HepG2 (cell line): ENCODE data around the gene RPAP3. TPM values are rescaled to one million over a fixed set of nuclear protein-coding genes. Genes with fewer than 3 reads are reported as not detected.

Experiments used
- ATAC-seq: fragments of 200-7000 bp; cut with Tn5 transposase; 3 replicates; pipeline ENCODE4 v1.9.1; 2020; ENCODE audit warnings: mild to moderate bottlenecking, moderate library complexity
- BruUV-seq: library from RNA; stranded (reverse); fragments of 400-500 nt; replicated peaks from 2 replicates; lab custom pipeline; 2021; lab: Mats Ljungman, UMichigan
- CTCF ChIA-PET: fragments of 300-600 bp; formaldehyde crosslinking; extraction: SDS; loops from one replicate; lab custom pipeline; 2021; ENCODE audit warnings: low total read pairs, inconsistent platforms, low intra/inter-chr PET ratio; lab: Yijun Ruan, JAX
- POLR2A ChIA-PET: fragments of 350-600 bp; sonication (Branson Sonifier 250); formaldehyde crosslinking; loops from one replicate; lab custom pipeline; 2020; ENCODE audit warnings: antibody characterized with exemption, inconsistent platforms; lab: Yijun Ruan, JAX
- DNase-seq: peaks from one replicate; pipeline ENCODE4 v3.0.0-alpha.2; 2015; ENCODE audit warnings: low spot score
- FAIRE-seq: peaks from 3 replicates; lab custom pipeline; 2011; peaks lifted over from hg19 to GRCh38; lab: Jason Lieb, UNC
- H2AFZ ChIP-seq: one replicate; pipeline ENCODE4 v1.6.1; 2011; ENCODE audit warnings: low read length, inconsistent platforms
- H3K27ac ChIP-seq: fragments of 300-600 bp; 3 replicates; pipeline ENCODE4 v1.8.0; 2011; ENCODE audit warnings: mixed run types, mild to moderate bottlenecking, mixed read lengths, low read length, inconsistent platforms; ENCODE audit not compliant: insufficient read depth; ENCODE audit errors: extremely low read length
- H3K27me3 ChIP-seq, 2 experiments: fragments of 200-600 bp in 1 of 2; 2 replicates in 1 of 2; 3 replicates in 1 of 2; pipeline versions ENCODE4 v1.6.0 to v1.8.0; 2011; ENCODE audit warnings: low read length in 2 of 2, mild to moderate bottlenecking in 2 of 2, moderate library complexity in 2 of 2, inconsistent platforms in 1 of 2; ENCODE audit not compliant: insufficient read depth in 2 of 2, control insufficient read depth in 1 of 2
- H3K36me3 ChIP-seq, 2 experiments: fragments of 200-600 bp in 1 of 2; replicated peaks in 1 of 2; 2 replicates in 1 of 2; 3 replicates in 1 of 2; pipeline versions ENCODE4 v1.5.1 to v1.8.0; 2011; ENCODE audit warnings: low read length in 2 of 2, inconsistent platforms in 1 of 2; ENCODE audit not compliant: insufficient read depth in 2 of 2, control insufficient read depth in 1 of 2
- H3K4me1 ChIP-seq: 2 replicates; pipeline ENCODE4 v1.5.1; 2012; ENCODE audit warnings: low read length, inconsistent platforms; ENCODE audit not compliant: insufficient read depth
- H3K4me2 ChIP-seq: 2 replicates; pipeline ENCODE4 v1.6.0; 2011; ENCODE audit warnings: low read depth, low read length, inconsistent platforms
- H3K4me3 ChIP-seq, 3 experiments: fragments of 200-600 bp in 1 of 3; sonication (generic), shearing (Covaris generic) in 1 of 3; replicated peaks in 1 of 3; 2 replicates each; pipeline ENCODE4 v1.5.1; 2011 to 2016; ENCODE audit warnings: low read length in 3 of 3, inconsistent platforms in 2 of 3, low read depth in 2 of 3, mild to moderate bottlenecking in 2 of 3, control low read depth in 1 of 3, mixed read lengths in 1 of 3; ENCODE audit not compliant: insufficient read depth in 1 of 3
- H3K79me2 ChIP-seq: one replicate; pipeline ENCODE4 v1.6.1; 2011; ENCODE audit warnings: low read length, inconsistent platforms; ENCODE audit not compliant: insufficient read depth
- H3K9ac ChIP-seq: 2 replicates; pipeline ENCODE4 v1.6.0; 2011; ENCODE audit warnings: mild to moderate bottlenecking, low read depth, low read length, inconsistent platforms; ENCODE audit not compliant: insufficient read depth
- H3K9me3 ChIP-seq: 2 replicates; pipeline ENCODE4 v1.5.1; 2012; ENCODE audit warnings: mild to moderate bottlenecking, low read length
- H4K20me1 ChIP-seq: 2 replicates; pipeline ENCODE4 v1.6.0; 2011; ENCODE audit warnings: inconsistent platforms, mild to moderate bottlenecking, low read length, moderate library complexity; ENCODE audit not compliant: insufficient read depth
- ATF5 ChIP-seq: sonication (generic); formaldehyde crosslinking; IDR thresholded peaks from 2 replicates; pipeline ENCODE4 v1.4.0; 2020; ENCODE audit warnings: mild to moderate bottlenecking, low read depth, missing genetic modification reagents
- GMEB2 ChIP-seq: IDR thresholded peaks from 2 replicates; pipeline ENCODE4 v1.6.1; 2016; ENCODE audit warnings: missing biosample characterization, missing genetic modification reagents, low read depth
- PHF8 ChIP-seq: sonication (generic); formaldehyde crosslinking; IDR thresholded peaks from 2 replicates; pipeline ENCODE4 v1.5.0; 2020; ENCODE audit warnings: missing genetic modification reagents
- SRSF1 ChIP-seq: fragments of 200-400 bp; formaldehyde crosslinking; optimal IDR thresholded peaks from 2 replicates; pipeline ENCODE3; 2017; ENCODE audit warnings: mild to moderate bottlenecking, low read depth, low read length, moderate library complexity
- THAP11 ChIP-seq: IDR thresholded peaks from 2 replicates; pipeline ENCODE4 v1.6.1; 2016; ENCODE audit warnings: missing biosample characterization, missing genetic modification reagents
- TOE1 ChIP-seq: sonication (generic); formaldehyde crosslinking; IDR thresholded peaks from 2 replicates; pipeline ENCODE4 v1.4.0; 2020; ENCODE audit warnings: mild to moderate bottlenecking, missing genetic modification reagents
- ZFP1 ChIP-seq: IDR thresholded peaks from 2 replicates; pipeline ENCODE4 v1.6.1; 2016
- ZNF382 ChIP-seq: sonication (generic); formaldehyde crosslinking; IDR thresholded peaks from 2 replicates; pipeline ENCODE4 v1.5.0; 2020; ENCODE audit warnings: missing genetic modification reagents, mild to moderate bottlenecking, borderline replicate concordance
- ZNF446 ChIP-seq: sonication (generic); formaldehyde crosslinking; IDR thresholded peaks from 2 replicates; pipeline ENCODE4 v1.5.0; 2020; ENCODE audit warnings: mild to moderate bottlenecking, missing genetic modification reagents
- ZSCAN21 ChIP-seq: sonication (generic); formaldehyde crosslinking; IDR thresholded peaks from 2 replicates; pipeline ENCODE4 v1.8.0; 2022; ENCODE audit warnings: mild to moderate bottlenecking, missing genetic modification reagents, moderate library complexity, borderline replicate concordance
- WGBS: methylation state at CpG from one replicate; pipeline ENCODE4 v1.1.6; 2017; ENCODE audit warnings: low lambda C conversion rate; 5-methylcytosine and 5-hydroxymethylcytosine counted together
- in situ Hi-C: cut with HindIII; loops from 2 replicates; pipeline ENCODE4 v1.10.0; 2017; ENCODE audit warnings: low pct_unique_long_range_greater_than_20kb; ENCODE audit not compliant: extremely low pct_ligation_motif_present
- intact Hi-C: fragments of 100-400 bp; cut with micrococcal nuclease; formaldehyde crosslinking; loops from one replicate; pipeline ENCODE4 v1.10.0; 2022; ENCODE audit not compliant: unreplicated experiment
- polyA plus RNA-seq, 8 experiments: library from polyadenylated mRNA; depleted of rRNA in 3 of 8; stranded (reverse) in 7 of 8; unstranded in 1 of 8; fragments of >200 nt; fragmentation: Illumina TruSeq in 4 of 8; extraction: Trizol in 4 of 8; gene quantifications; 2 replicates each; pipeline versions ENCODE4 v1.2.1 to v1.2.3, GENCODE V29; 2011 to 2016; ENCODE audit warnings: low read depth in 4 of 8, missing spikeins in 1 of 8, mixed read lengths in 1 of 8; ENCODE audit not compliant: insufficient read depth in 1 of 8
- total RNA-seq, 5 experiments: library from RNA; depleted of rRNA; stranded (reverse); fragments of >200 nt; fragmentation: Illumina TruSeq; extraction: Trizol; gene quantifications; 2 replicates each; pipeline ENCODE4 v1.2.3, GENCODE V29; 2016; ENCODE audit warnings: low read depth in 1 of 5

Gene RPAP3
- total and polyA plus RNA-seq, 2 of the 13 experiments (the other 11 are each of a cell fraction or from before 2014, with no cell fraction given), result 8.8 to 32.8 TPM

- CTCF ChIA-PET, result interaction anchor here (1.2 to 3.9 kb wide), 6 partner anchors 26 to 122 kb away, joined by 3 to 56 read pairs (median 6); no protein-coding TSS in a partner anchor
- TF ChIP-seq ZNF446 (CRISPR knock-in tag) (no peak), ATF5 (CRISPR knock-in tag) (no peak), GMEB2 (CRISPR knock-in tag) (no peak), TOE1 (CRISPR knock-in tag) (no peak), THAP11 (CRISPR knock-in tag) (no peak), ZSCAN21 (CRISPR knock-in tag) (no peak), SRSF1 (no peak), ZNF382 (CRISPR knock-in tag) (no peak), ZFP1 (no peak), PHF8 (CRISPR knock-in tag) (no peak)
- DNase-seq, result no peak
- Histone ChIP-seq H3K36me3 (no peaks in the 10 kb centered on the region), H3K4me2 (no peak overlapping the region), H2AFZ (no peak overlapping the region), H4K20me1 (no peaks in the 10 kb centered on the region), H3K4me3 (no peak overlapping the region), H3K27ac (no peak overlapping the region), H3K9me3 (no peaks in the 10 kb centered on the region), H3K79me2 (no peaks in the 10 kb centered on the region), H3K27me3 (no peaks in the 10 kb centered on the region; a peak in 1 of 5 replicates), H3K9ac (no peak overlapping the region), H3K4me1 (peaks cover 12% of the 10 kb centered on the region)
- FAIRE-seq, result no peak
- in situ Hi-C loops (loop anchor here (5.0 kb wide), 1 partner anchor 121 kb away; no protein-coding TSS in a partner anchor), intact Hi-C loops (loop anchor here (1.0 kb wide), 2 partner anchors 63 to 122 kb away; no protein-coding TSS in a partner anchor)
- ATAC-seq, result no peak
- WGBS, result 74% methylated on average over 11 of the region's 13 CpGs
- POLR2A ChIA-PET, result no interaction called here
- no TSS peak for BruUV-seq
Measured at GRCh38 chr12:47715877-47716548, 10.2 kb upstream of the RPAP3 start.
